Activated T-cell treated with anti-CD3 and anti-CD28 coated beads for 4 hours (primary cell): Measurements from ENCODE around the gene NEK2.
"Not testable (repeated sequence)": the region's sequence is repeated elsewhere in the genome, so short reads cannot be mapped to it uniquely, and the experiment has no call there.

ENCODE experiments used
- DNase-seq: peaks from one replicate; pipeline ENCODE4 v3.0.0-alpha.2; 2020

Gene NEK2

GRCh38 chr1:211675230-211676105 is at the start of gene NEK2:
NEK2 (minus strand) TSS chr1:211675621; CDS start chr1:211675479, 142 bp downstream.
- DNase-seq, result peak; percentile 69

GRCh38 chr1:211724687-211725196 is 49.3 kb upstream of the NEK2 start:
- DNase-seq, result no peak

DNA sequence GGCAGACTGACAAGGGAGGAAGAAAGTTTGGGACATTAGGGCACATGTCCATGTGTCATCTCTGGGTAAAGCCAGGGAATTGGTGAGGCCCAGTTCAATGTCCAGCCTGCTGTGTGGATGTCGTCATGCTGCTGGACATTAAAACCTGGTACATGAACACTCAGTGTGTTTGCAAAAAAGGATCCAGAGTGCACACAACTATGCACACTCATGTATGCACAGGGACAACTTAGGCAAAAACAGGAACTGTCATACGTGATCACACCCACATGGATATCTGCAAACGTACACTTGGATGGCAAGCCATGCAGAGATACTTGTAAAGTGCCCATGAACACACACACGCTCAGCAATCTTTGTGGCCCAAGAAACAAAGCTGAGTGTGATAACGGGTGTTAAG is 47.9 kb upstream of the NEK2 start:
- no peak for DNase-seq

DNA sequence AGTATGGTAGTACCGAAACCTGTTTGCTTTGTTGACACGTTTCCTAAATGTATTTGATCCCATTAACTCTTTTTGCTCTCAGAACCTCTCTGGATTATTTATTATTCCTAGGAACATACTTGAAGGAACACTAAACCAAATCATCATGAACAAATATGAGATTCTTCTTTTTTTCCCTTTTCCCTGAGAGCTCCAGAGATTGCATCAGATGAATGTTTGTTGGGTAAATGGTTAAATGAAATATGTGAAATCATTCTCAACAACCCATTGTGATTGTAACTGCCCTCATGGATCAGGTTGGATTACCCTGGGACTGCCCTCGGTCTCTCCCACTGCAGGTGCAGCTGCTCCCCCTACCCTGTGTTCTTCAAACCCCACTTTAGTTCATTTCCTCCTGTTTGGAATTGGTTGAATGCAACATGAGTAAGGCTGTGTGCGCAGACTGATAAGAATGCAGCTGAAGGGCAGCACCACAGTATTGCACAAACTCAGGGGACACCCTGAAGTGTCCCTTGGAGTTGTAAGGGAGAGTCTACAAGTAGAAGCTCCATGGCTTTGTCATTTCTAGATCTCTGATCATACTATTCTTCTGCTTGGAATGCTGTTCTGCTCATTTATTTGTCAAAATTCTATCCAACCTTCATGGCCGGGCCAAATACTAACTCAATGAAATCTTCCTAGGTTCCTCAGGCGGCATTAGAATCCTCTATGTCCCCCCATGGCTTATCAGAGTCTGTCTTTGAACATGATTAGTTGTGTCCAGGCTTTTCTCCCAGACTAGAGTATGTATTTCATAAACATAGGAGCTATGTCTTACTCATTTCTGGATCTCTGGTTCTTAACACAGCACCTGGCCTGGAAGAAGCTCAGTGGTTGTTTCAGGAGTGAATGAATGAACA is 47.1 kb upstream of the NEK2 start:
- DNase-seq, result no peak

- not testable (repeated sequence) for DNase-seq
These were observed 41.1 kb upstream of the NEK2 start for GRCh38 chr1:211716555-211716954.

DNA sequence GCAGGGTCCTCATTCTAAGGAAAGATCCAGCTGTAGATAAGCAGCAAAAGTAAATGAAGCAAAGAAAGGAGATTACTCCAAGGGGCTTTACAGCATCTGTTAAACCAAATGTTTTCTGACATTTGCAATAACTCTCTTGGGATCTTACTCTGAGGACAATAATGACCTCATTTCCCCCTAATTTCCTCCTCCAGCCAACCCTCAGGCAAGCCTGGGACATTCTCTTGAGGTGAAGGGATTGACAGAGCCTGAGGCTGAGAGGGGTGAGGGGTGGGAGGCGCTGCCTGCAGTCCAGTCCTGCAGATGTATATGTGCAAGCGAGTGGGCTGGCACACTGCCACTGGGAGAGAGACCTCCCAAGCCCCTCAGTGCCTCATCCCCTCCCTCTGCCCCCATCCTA is 40.5 kb upstream of the NEK2 start:
- no peak for DNase-seq

- DNase-seq, result no peak
These were observed 38.7 kb upstream of the NEK2 start for GRCh38 chr1:211714154-211714553.

GRCh38 chr1:211713231-211713630 is 37.8 kb upstream of the NEK2 start:
- no peak for DNase-seq

DNA sequence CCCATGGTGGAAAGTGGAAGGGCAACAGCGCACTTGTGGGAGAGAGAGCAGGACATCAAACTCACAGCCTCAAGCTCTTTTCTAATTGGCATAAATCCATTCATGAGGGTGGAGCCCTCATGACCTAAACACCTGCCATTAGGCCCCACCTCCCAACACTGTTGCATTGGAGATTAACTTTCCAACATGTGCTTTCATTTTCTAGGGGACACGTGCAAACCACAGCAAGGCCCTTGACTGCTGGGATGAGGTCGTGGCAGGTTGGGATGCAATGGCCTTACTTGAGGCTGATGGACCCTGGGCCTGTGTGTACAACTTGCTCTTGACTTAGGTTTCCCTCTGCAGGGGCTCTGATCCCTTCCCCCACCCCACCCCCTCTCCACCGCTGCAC is 35.9 kb upstream of the NEK2 start:
- no peak for DNase-seq

DNA sequence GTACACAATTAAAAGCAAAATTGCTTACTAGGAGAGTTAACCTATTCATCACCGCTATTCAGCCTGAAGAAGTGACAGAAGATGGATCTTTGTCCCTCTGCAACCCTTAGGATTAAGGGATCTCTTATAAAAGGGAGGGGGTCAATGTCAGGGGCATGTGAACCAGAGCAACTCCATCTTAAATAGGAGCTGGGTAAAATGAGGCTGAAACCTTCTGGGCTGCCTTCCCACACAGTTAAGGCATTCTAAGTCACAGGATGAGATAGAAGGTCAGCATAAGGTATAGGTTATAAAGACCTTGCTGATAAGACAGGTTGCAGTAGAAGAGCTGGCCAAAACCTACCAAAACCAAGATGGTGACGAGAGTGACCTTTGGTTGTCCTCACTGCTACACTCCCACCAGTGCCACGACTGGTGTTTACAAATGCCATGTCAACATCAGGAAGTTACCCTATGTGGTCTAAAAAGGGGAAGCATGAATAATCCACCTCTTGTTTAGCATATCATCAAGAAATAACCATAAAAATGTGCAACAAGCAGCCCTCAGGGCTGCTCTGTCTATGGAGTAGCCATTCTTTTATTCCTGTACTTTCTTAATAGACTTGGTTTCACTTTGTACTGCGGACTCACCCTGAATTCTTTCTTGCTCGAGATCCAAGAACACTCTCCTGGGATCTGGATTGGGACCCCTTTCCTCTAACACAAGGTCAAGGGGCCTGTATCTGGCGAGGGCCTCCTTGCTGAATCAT is 35.3 kb upstream of the NEK2 start:
- no peak for DNase-seq

DNA sequence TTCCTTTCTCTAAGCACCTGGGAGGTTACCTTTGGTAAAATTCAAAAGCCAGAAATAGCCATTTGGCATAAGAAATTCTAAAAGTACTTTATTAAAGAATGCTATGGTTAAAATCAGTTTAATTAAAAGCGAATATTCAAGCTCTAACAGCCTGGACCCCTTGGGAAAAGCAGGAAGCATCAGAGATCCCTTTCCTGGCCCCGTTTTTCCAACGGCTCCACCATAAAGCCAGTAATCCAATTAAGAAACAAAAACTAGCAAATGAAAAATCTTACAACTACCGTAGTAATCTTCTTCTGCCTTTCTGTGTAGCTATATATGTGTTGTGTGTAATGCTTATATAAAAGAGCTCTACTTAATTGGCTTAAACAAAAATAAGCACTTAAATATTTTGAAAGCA is 33.5 kb upstream of the NEK2 start:
- DNase-seq, result no peak

DNA sequence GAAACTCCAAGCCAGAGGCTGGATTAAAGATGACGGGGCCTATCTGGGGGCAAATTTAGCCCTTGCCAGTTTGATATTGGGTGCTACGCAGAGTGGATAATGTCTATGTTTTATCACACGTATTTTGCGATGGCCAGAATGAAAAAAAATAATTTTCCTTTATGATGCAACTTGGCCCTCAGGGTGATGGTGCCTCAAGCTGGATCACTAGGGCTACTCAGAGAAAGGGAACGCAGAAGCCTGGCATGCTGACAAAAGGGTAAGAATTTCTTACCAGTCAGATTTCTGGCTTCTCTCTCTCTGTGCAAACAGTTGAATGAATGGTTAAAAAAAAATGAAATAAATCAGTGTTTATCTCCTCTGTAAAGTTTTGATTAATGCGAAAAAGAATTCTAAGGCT is 32.6 kb upstream of the NEK2 start:
- no peak for DNase-seq

GRCh38 chr1:211705467-211706091 is 30.2 kb upstream of the NEK2 start:
- no peak for DNase-seq

DNA sequence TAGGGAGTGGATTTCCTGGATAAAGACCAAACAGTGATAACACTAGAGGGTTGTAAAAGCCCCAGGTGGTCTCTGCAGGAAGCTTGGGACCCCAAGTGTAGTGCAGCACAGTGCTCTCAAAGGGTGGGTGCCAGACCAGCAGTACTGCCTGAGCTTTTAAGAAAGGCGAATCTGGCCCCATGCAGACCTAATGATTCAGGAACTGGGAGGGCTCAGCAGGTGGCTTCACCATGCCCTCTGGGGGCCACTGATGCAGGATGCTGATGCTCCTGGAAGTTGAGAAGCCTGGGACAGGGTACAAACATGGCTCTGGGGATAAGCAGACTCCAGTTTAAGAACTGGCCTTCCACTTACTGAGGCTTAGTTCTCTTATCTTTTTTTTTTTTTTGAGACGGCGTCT is 29.1 kb upstream of the NEK2 start:
- DNase-seq, result no peak

DNA sequence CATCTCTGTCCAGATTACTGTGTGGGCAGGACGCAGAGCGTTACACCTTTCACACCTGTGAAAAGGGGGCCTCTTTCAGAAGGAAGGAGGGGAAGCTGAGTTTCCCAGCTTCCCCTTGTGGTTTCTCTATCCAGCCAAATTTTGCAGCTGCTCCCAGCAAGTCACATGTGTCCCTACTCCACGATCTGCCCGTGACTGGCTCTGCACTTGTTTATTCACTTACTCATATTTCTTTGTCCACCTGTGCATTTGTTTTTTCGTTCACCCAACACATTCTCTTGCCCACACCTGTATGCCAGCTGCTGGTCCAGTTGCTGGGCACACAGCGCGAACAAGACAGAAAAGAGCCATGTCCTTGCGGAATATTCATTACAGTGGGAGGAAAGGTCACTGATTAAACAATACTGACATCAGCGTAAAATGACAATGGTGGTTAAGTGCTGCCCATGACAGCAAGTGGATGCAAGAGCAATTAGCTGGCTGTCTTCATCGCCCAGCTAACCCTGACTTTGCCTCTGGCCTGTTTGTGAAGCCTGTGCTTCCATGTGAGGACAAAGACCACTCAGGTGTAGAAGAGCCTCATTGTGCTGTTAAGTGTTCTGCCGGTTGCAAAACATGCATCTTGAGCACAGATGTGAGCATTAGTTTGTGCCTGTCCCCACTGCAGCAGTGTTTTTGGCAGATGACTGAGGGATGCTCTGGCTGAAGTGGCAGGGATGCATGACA is 28.6 kb upstream of the NEK2 start:
- DNase-seq, result no peak

DNA sequence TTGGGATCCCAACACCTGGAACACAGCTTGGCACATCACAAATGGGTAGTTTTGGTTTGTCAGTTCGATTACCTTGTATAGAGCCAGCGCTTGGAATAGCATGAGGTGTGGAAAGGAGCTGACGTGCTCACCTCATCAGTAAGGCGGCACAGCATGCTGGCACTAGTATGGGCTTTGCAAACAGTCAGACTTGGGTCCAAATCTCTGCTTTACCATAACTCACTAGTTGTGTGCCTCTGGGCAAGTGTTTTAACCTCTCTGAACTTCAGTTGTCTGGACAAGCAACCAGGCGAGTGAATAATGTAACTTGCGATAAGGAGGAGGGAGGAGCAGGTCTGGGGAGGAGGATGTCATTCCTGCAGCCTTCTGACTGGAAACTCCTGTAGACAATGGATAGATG is 26.3 kb upstream of the NEK2 start:
- DNase-seq, result no peak

- DNase-seq, result no peak
These were observed 23.6 kb upstream of the NEK2 start for GRCh38 chr1:211699059-211699458.

DNA sequence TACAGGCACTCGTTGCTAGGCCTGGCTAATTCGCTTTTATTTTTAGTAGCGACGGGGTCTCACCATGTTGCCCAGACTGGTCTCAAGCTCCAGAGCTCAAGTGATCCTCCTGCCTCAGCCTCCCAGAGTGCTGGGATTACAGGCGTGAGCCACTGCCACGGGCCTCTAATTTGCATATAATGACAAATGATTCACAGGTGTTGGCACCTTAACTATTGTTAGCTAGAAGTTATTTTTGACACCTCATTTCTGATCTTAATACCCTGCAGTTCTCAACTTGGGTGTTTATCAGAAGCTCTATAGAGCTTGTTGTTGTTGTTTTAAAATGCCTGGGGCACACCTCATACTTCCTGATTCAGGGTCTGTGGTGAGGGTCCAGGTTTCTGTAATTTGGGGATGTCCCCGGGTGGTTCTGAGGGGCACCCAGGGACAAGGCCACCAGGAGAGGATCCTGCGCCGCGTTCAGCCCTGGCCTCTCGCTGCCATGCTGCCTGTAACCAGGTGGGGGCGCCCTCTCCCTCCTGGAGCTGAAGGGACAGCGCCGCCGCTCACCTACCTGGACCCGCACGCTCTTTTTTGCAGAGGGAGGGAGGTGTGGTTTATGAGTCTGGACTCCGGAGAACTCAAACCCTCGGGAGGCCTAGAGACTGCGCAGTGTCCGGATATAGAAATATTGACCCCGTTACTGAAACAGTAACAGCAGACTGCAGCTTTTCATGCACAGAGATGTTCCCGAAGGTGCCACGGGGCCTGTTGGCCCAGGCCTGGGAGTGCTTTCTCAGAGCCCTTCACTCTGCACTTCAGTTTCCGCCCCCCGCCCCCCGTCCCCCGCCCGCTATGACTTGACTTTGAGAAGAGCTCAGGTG is 23.0 kb upstream of the NEK2 start:
- DNase-seq, result peak; percentile 73

GRCh38 chr1:211697356-211697755 is 21.9 kb upstream of the NEK2 start:
- no peak for DNase-seq

DNA sequence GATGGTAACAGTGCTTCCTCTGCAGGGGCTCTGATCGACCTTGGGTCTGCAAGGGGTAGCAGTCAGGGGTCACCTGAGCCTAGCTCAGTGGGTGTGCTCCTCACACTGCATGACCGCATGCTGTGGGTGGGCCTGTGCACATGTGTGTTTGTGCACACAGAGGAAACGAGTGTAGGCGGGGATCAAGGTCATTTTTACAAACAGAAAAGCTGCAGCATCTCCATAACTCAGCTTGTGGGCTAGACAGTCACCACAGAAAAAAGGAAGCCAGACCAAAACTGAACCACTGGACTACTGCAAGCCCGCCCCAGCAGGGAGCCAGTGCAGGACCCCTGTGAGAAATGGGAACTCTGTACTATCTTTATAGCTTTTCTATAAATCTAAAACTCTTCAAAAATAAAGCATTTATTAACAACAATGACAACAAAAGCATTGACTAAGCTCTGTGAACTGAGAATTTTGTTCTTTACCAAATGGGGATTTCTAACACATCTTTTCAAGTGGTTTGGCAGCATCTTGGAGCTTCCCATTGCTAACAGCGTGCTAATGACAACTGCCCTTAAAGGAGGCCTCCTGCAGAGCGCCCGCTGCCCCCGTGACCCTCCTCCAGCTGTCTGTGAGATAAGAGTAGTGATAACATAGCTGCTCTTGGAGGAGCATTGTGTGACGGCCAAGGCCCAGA is 19.9 kb upstream of the NEK2 start:
- no peak for DNase-seq
